GM10266 (cell line): ENCODE results near the gene CFAP99.

Source experiments
- DNase-seq: peaks from one replicate; pipeline ENCODE4 v3.0.0; 2012; ENCODE audit errors: extremely low spot score
- CTCF ChIP-seq: IDR thresholded peaks from 2 replicates; pipeline ENCODE4 v1.5.1; 2012; ENCODE audit warnings: mild to moderate bottlenecking, low read depth; ENCODE audit not compliant: control insufficient read depth, insufficient read depth; ENCODE audit errors: missing control alignments

The CFAP99 gene

GRCh38 chr4:2489841-2490552, 71.2 kb downstream of the CFAP99 start:
- no peak for DNase-seq
- TF ChIP-seq CTCF = no peak

GRCh38 chr4:2492970-2493369, 74.2 kb downstream of the CFAP99 start:
- no peak for DNase-seq
- TF ChIP-seq CTCF = no peak

- TF ChIP-seq CTCF = no peak
- no peak for DNase-seq
These were observed 76.2 kb downstream of the CFAP99 start for GRCh38 chr4:2494992-2495391.

- no peak for TF ChIP-seq CTCF
- no peak for DNase-seq
These were observed 78.6 kb downstream of the CFAP99 start for GRCh38 chr4:2497324-2497723.

- no peak for TF ChIP-seq CTCF
- DNase-seq = peak; percentile 71
These were observed 79.2 kb downstream of the CFAP99 start for GRCh38 chr4:2497931-2498330.

DNA sequence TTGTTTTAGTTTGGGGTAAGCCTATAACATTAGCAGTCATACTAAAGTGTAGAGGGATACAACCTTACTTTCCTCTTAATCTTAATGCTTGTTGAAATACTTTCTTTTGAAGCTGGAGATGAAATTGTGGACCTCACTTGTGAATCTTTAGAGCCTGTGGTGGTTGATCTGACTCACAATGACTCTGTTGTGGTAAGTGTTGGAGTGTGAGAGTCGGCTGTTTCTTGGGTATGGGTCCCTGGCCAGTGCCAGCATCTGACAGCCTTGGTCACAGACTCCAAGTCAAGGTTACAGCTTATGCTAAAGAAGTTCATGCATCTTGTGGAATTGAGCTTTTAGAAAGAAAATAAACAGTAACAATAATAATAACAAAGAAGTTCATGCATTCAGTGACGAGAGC, 81.8 kb downstream of the CFAP99 start:
- DNase-seq = no peak
- no peak for TF ChIP-seq CTCF

- no peak for TF ChIP-seq CTCF
- DNase-seq = no peak
These were observed 82.4 kb downstream of the CFAP99 start for GRCh38 chr4:2501034-2501594.
